GM12864 (cell line): ENCODE data around the gene NETO1.

Source experiments
- DNase-seq: peaks from one replicate; pipeline ENCODE4 v3.0.0-alpha.2; 2011; ENCODE audit warnings: low read depth
- H3K4me3 ChIP-seq: 2 replicates; pipeline ENCODE4 v1.5.1; 2011; ENCODE audit warnings: mild to moderate bottlenecking, low read depth, low read length, control low read depth
- CTCF ChIP-seq: IDR thresholded peaks from 2 replicates; pipeline ENCODE4 v1.5.1; 2011; ENCODE audit warnings: low read depth, mild to moderate bottlenecking, moderate library complexity, low read length, control low read depth, inconsistent platforms; ENCODE audit errors: missing control alignments

NETO1 gene

GRCh38 chr18:72867746-72868584 is at the start of gene NETO1:
Gene NETO1 (minus strand): TSS chr18:72867987. CDS start chr18:72867291, 696 bp downstream.
- peak within 1 kb of the TSS; percentile 11; the same call in 1 of the 2 replicates for H3K4me3 ChIP-seq
- DNase-seq: no peak
- no peak for TF ChIP-seq CTCF

DNA sequence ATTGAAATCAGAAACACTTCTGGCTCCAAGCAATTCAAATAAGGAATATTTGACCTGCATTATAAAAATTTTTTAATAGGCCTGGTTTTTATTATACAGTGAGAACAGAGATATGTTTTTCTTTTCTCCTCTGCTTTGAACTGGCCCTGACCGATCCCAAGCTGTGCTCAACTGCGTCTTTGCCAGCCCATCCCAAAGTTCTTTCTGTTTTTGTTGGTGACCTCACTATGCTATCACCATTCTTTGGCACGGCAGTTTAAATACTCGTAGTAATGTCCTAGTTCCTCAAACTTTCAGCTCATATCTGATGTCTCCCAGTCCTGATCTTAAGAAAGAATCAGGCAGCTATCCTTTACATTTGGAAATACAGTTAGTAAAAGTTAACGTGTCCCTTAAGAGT is 42.3 kb upstream of the NETO1 start:
- no peak overlapping the region for H3K4me3 ChIP-seq
- no peak for TF ChIP-seq CTCF
- DNase-seq: no peak

DNA sequence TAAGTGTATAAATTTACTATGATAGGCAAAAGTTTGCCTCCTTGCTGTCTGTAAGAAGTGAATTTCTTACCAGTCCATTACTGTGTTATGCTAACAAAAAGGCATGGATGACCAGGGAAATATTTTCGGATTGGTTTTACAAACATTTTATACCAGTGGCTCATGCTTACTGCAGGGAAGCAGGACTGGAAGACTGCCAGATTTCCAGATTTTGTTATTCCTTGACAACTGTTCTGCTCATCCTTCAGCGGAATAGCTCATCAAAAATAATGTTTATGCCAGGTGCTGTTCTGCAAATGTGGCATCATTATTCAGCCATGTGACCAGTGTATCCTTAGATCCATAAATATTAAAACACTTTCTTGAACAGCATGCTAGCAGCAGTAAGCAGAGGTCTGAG is 40.4 kb upstream of the NETO1 start:
- H3K4me3 ChIP-seq: no peak overlapping the region
- no peak for DNase-seq
- TF ChIP-seq CTCF: no peak

DNA sequence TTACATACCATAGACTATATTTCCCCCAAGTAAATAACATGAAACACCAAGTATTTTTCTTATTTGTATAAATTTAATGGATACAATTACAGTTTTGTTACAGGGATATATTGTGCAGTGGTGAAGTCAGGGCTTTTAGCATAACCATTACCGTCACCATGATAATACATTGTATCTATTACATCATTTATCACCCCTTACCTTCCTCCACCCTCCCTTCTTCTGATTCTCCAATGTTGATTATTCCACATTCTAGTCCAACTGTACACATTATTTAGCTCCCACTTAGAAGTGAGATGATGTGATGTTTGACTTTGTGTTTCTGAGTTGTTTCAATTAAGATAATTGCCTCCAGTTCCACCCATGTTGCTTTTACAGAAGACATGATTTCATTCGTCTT is 35.2 kb upstream of the NETO1 start:
- no peak overlapping the region for H3K4me3 ChIP-seq
- no peak for TF ChIP-seq CTCF
- no peak for DNase-seq

DNA sequence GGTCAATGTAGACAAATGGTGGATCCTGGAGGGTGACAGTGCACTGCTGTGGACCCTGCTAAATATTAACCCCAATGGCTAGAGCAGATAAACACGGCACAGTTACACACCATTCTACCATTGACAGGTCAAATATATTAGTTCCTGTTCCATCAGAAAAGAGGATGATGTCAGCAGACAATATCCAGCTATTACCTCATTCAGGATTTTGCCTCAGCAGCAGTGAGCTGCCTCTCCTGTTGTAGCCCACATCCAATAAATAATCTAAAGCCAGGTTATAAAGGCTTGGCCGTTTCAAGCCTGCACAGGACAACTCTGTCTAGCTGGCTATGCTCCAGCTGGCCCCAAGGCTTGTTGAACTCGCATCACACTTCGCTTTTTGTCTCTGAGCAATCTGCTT is 31.6 kb upstream of the NETO1 start:
- TF ChIP-seq CTCF: no peak
- DNase-seq: no peak
- no peak overlapping the region for H3K4me3 ChIP-seq

DNA sequence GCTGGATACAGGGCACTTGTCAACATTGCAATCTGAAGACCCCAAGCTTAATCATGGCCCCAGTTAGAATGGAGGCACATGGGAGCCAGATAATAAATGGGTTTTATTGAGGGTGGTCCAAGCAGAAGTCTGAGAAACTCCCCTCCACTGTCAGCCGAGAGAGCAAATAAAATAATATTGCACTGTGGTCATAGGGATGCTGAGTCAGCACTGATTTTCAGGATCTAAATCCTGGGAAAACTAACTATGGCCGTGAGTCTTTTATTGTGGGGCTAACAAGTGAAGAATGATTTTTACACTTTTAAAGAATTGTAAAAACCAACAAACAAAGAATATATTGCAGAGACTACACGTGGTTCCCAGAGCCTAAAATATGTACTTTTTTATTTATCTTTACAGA is 31.1 kb upstream of the NETO1 start:
- no peak for TF ChIP-seq CTCF
- no peak for DNase-seq
- H3K4me3 ChIP-seq: no peak overlapping the region

- no peak for TF ChIP-seq CTCF
- no peak for DNase-seq
- H3K4me3 ChIP-seq: no peak overlapping the region
Measured at GRCh38 chr18:72895548-72895947, 27.8 kb upstream of the NETO1 start.
